Right ventricle myocardium superior (tissue), 1 donor: Measurements from ENCODE around the gene SNAPIN. TPM values are rescaled to one million over a fixed set of nuclear protein-coding genes. Genes with fewer than 3 reads are reported as not detected.
"Not testable (repeated sequence)": the region's sequence is repeated elsewhere in the genome, so short reads cannot be mapped to it uniquely, and the experiment has no call there.

Experiments
- ATAC-seq: fragments of 200-7000 bp; cut with Tn5 transposase; one replicate; pipeline ENCODE4 v1.9.1; 2020; ENCODE audit warnings: mild to moderate bottlenecking; ENCODE audit not compliant: poor library complexity
- DNase-seq: peaks from one replicate; pipeline ENCODE4 v3.0.0-alpha.2; 2020
- intact Hi-C: fragments of 100-400 bp; cut with DNase I; formaldehyde crosslinking; loops from one replicate; pipeline ENCODE4 v1.11.2; 2022
- total RNA-seq: library from RNA; stranded (reverse); fragmentation: NEBNext Ultra II Directional; extraction: Animal tissue kit (Norgen Biotek cat#: 25700); gene quantifications from one replicate; pipeline ENCODE4 v1.2.1, GENCODE V29; 2021
- donor health status: DM: no; HTN: yes; CAD: no; lungs with severe emphysema.

The SNAPIN gene
- total RNA-seq, 1 donor from 2014 or later, result 57.2 TPM

DNA sequence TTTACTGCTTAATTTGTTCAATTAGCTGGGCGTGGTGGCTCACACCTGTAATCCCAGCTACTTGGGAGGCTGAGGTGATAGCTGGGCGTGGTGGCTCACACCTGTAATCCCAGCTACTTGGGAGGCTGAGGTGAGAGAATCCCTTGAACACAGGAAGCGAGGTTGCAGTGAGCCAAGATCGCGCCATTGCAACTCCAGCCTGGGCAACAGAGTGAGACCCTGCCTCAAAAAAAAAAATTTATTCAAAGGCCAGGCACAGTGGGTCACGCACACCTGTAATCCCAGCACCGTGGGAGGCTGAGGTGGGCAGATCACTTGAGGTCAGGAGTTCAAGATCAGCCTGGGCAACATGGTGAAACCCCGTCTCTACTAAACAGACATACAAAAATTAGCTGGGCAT is 10.2 kb downstream of the SNAPIN start:
- intact Hi-C loops, result loop anchor here (10.0 kb wide), 1 partner anchor 94 kb away; no protein-coding TSS in a partner anchor
- ATAC-seq, result not testable (repeated sequence)
- peak; percentile 26 for DNase-seq

DNA sequence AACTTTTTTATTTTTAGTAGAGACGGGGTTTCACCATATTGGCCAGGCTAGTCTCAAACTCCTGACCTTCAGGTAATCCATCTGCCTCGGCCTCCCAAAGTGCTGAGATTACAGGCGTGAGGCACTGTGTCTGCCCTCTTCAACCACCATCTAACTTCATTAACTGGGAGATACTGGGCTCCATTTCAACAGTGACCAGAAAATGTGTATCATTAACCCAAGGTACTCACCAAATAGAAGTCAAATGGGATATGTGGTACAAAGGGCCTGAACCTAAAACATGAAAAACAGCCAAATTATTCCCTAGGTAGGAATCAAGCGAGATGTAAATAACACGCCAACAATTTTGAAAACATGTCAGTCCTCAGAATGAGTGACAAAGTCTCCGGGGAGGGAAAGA is 11.1 kb downstream of the SNAPIN start:
- intact Hi-C loops, result loop anchor here (10.0 kb wide), 1 partner anchor 95 kb away; no protein-coding TSS in a partner anchor
- no peak for ATAC-seq
- peak; percentile 6 for DNase-seq

DNA sequence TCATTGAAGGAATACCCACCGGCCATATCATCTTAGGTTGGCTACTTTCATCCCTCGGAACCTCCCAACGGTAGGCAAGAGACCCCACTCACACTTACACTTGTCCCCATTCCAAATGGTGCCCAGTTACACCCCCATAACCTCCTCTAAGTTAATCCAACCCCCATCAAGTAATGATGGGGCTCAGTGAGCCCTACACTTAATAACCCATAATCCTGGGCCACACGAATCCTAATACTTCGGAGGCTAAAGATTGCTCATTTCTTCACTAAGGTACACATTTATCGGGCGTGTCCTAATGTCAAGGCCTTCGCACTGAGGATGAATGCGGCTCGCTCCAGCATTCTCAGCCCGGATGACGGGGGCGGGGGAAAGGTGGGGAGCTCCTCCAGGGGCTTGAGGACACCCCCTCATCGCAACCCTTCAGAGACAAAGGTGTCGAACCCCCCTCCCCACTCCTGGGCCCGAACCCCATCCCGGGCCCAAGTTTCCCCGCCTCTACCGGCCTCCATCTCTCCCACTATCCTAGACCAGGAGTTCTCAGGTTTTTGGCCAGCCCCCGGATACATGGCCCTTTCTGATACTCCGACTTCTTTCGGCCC is 11.9 kb downstream of the SNAPIN start:
- intact Hi-C loops, result no loop called here
- DNase-seq (no peak), ATAC-seq (peak; percentile 19)

DNA sequence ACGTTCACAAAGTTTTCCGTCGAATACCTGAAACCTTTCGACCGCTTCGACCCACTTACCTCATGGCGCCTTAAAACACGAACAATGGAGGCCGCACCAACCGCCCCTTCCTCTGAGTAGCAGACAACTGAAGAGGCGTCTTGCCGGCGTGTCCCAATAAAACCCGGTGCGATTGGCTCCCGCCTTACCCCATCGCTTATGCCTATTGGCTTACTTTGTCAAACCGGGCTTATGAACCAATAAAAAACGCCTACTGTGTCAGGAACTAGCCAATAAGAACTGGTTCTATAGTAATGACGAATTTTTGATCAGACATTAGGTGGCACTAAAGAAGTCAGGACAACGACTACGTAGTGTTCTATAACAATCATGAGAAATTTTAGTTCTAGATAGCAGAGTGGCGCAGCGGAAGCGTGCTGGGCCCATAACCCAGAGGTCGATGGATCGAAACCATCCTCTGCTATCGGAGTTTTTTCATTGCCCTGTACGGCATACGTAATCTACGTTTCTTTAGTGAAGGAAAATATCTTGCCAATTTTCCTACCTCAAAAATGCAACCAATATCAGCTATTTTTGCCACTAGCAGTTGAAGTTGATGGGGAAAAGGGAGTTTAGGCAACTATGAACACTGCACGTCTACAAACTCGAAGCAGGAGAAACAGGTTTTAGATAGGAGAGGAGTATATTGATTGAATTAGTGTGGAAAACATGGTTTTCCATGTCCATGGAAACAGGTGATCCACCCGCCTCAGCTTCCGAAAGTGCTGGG is 12.5 kb downstream of the SNAPIN start, which contains the start of gene ILF2:
ILF2 (minus strand) TSS at position 135 of the 769 bp plus-strand sequence; CDS start at position 64, 71 bp downstream.
- intact Hi-C loops, result no loop called here
- DNase-seq (peak; percentile 98), ATAC-seq (peak; percentile 96)

DNA sequence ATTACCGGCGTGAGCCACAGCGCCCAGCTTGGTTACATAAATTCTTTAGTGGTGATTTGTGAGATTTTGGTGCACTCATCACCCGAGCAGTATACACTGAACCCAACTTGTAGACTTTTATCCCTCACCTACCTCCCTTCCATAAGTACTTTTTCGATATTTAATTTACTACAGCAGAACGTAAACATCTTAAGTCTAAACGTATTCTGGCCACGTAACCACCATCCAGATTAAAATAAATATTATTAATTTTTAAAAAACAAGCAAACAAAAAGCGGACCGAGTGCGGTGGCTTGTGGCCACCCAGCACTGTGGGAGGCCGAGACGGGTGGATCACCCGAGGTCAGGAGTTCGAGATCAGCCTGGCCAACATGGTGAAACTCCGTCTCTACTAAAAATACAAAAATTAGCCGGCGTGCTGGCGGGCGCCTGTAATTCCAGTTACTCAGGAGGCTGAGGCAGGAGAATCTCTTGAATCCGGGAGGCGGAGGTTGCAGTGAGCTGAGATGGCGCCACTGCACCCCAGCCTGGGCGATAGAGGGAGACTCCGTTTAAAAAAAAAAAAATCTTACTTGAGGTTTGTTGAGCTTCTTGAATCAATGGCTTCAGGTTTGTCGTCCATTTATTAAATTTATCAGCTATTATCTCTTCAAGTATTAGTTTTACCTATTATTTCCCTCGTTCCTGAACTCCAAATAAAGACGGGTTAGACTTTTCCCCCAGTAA is 13.3 kb downstream of the SNAPIN start:
- peak; percentile 32 for ATAC-seq
- DNase-seq, result peak; percentile 57

DNA sequence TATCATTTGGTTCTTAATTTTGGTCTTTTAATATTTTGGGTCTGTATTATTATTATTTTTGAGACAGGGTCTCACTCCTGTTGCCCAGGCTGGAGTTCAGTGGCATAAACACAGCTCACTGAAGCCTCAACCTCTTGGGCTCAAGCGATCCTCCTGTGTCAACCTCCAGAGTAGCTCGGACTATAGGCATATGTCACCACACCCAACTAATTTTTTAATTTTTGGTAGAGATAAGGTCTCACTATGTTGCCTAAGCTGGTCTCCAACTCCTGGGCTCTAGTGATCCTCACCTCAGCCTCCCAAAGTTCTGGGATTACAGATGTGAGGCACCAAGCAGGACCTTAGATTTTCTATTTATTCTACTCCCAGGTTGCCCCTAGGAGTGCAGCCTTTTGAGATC is 15.0 kb downstream of the SNAPIN start:
- DNase-seq, result no peak
- ATAC-seq, result no peak
- intact Hi-C loops, result no loop called here

More for the DNA sequence above, 13.3 kb downstream of the SNAPIN start:
- intact Hi-C loops, result not testable (repeated sequence)

DNA sequence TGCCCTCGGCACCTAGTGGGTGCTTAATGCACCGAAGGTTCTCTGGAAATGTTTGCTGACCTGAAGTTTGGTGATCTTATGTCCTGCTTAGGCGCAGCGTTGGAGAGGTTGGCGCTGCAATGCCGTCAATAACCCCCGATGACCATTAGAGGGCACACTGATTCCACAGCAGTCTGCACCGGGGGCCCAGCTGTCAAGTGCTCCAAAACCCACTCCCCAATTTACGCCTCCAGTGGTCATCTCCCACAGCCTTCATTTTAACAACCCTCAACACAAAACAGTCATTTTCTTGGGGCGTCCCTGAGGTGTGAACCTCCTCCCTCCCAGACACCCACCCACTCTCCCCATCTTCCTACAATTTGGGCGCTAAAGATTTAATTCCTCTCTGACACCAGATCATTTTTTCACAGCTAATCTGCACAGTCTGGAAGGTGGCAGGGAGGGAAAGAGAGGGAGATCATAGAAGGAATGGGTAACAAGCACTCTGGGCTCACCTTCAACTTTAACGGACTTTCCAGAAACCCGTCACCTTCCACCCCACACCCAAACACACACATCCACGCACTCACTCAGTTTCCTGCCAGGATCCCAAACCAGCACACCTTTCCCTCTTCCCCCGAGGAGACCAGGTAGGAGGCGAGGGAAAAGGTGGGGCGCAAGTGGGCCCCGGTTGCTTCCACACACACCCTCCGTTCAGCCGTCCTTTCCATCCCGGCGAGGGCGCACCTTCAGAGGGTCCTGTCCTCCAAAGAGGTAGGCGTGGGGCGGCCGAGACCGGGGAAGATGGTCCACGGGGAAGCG is 19.4 kb downstream of the SNAPIN start:
- intact Hi-C loops, result loop anchor here (2.0 to 5.0 kb wide), 3 partner anchors 71 to 309 kb away; partner anchors contain the start of gene RAB13
- ATAC-seq (peak; percentile 80), DNase-seq (peak; percentile 67)

DNA sequence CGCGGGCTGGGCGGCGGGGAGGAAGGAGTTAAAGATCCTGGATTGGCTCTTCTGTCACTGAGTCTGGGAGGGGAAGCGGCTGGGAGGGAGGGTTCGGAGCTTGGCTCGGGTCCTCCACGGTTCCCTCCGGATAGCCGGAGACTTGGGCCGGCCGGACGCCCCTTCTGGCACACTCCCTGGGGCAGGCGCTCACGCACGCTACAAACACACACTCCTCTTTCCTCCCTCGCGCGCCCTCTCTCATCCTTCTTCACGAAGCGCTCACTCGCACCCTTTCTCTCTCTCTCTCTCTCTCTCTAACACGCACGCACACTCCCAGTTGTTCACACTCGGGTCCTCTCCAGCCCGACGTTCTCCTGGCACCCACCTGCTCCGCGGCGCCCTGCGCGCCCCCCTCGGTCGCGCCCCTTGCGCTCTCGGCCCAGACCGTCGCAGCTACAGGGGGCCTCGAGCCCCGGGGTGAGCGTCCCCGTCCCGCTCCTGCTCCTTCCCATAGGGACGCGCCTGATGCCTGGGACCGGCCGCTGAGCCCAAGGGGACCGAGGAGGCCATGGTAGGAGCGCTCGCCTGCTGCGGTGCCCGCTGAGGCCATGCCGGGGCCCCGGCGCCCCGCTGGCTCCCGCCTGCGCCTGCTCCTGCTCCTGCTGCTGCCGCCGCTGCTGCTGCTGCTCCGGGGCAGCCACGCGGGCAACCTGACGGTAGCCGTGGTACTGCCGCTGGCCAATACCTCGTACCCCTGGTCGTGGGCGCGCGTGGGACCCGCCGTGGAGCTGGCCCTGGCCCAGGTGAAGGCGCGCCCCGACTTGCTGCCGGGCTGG is 20.2 kb downstream of the SNAPIN start, which contains the start of gene NPR1:
NPR1 (plus strand) TSS at position 170 of the 818 bp plus-strand sequence; CDS start at position 591, 421 bp downstream.
- intact Hi-C loops, result loop anchor here (2.0 to 5.0 kb wide), 3 partner anchors 70 to 309 kb away; partner anchors contain the start of gene RAB13
- ATAC-seq (peak; percentile 81), DNase-seq (peak; percentile 82)

DNA sequence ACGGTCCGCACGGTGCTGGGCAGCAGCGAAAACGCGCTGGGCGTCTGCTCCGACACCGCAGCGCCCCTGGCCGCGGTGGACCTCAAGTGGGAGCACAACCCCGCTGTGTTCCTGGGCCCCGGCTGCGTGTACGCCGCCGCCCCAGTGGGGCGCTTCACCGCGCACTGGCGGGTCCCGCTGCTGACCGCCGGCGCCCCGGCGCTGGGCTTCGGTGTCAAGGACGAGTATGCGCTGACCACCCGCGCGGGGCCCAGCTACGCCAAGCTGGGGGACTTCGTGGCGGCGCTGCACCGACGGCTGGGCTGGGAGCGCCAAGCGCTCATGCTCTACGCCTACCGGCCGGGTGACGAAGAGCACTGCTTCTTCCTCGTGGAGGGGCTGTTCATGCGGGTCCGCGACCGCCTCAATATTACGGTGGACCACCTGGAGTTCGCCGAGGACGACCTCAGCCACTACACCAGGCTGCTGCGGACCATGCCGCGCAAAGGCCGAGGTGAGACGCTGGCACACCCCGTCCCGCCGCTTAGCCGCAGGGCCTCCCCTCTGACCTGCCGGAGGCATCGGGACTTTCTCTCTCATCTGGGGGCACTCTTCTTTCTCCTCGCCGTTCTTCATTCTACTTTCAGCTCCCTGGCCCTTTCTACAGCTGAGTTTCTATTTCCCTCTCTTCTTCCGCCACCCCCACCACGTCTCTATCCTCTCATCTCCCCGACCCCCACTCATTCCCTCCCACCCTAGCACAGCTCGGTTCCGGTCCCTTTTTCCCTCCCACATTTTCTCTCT is 21.0 kb downstream of the SNAPIN start:
- ATAC-seq, result peak; percentile 58

DNA sequence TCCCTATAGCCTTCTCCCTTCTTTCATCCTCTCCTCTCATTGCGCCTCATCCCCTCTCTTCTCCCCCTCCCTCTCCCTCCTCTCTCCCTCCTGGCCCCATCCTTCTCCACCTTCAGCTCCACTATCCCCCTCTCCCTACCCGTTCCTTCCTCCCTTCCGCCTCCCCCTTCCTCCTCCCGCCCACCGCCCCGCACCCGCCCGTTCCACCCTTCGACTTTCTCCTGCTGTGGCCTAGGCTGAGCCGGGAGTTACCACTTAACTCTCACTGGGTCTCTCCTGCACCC is 21.6 kb downstream of the SNAPIN start:
- ATAC-seq (no peak), DNase-seq (no peak)
- intact Hi-C loops, result loop anchor here (5.0 kb wide), 1 partner anchor 92 kb away; no protein-coding TSS in a partner anchor

More for the DNA sequence above, 21.0 kb downstream of the SNAPIN start:
- peak; percentile 51 for DNase-seq
- intact Hi-C loops, result loop anchor here (2.0 to 5.0 kb wide), 4 partner anchors 69 to 308 kb away; partner anchors contain the start of gene RAB13

DNA sequence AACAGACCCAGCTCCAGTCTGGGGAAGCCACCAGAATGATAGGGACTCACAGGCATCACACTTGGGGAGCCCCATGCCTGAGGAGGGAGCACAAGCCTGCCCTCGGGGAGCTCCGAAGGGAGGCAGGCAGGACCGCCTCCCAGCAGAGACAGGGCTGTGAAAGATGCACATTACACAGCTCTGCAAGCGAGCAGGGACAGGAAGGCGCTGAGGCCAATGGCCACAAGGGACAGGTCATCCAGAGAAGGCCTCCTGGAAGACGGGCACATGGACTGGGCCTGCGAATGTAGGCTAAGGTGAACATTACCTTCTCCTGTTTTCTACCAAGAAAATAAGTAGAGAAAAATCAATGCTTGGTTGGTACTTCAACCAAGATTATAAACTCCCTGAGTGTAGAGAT is 24.2 kb downstream of the SNAPIN start:
- ATAC-seq (no peak), DNase-seq (no peak)
- intact Hi-C loops, result loop anchor here (5.0 kb wide), 1 partner anchor 90 kb away; no protein-coding TSS in a partner anchor

DNA sequence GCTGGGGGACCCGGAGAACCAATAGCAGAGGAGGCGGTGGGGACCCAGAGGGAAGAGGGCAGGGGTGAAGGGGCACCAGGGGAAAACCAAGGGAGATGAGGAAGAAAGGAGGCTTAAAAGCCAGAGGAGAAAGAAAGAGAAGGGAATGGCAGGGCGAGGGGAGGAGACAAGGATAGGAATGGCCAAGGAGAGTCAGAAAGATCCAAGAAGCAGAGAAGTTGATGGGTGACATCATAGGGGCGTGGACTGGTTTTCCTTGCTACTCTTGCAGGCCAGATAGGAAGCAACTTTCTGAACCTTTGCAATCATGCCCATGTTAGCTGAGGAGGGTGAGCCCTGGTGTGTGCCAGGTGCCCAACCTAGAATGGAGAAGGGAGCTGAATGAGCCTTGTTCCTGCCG is 25.4 kb downstream of the SNAPIN start:
- ATAC-seq (no peak), DNase-seq (no peak)
- intact Hi-C loops, result loop anchor here (5.0 kb wide), 1 partner anchor 88 kb away; no protein-coding TSS in a partner anchor

DNA sequence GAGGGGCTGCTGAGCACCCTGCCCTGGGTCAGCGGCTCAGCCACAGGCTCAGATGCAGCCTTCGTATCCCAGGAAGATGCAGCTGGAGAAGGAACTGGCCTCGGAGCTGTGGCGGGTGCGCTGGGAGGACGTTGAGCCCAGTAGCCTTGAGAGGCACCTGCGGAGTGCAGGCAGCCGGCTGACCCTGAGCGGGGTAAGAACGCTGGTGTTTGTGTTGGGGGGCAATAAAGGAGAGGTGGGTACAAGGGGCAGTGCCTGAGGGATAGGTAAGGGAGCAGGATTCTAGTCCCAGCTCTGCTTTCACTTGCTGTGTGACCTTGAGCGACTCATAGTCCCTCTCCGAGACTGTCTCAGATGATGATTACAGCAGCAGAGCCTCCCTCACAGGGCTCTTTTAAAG is 26.4 kb downstream of the SNAPIN start:
- intact Hi-C loops, result loop anchor here (5.0 kb wide), 1 partner anchor 87 kb away; no protein-coding TSS in a partner anchor
- ATAC-seq (no peak), DNase-seq (no peak)

DNA sequence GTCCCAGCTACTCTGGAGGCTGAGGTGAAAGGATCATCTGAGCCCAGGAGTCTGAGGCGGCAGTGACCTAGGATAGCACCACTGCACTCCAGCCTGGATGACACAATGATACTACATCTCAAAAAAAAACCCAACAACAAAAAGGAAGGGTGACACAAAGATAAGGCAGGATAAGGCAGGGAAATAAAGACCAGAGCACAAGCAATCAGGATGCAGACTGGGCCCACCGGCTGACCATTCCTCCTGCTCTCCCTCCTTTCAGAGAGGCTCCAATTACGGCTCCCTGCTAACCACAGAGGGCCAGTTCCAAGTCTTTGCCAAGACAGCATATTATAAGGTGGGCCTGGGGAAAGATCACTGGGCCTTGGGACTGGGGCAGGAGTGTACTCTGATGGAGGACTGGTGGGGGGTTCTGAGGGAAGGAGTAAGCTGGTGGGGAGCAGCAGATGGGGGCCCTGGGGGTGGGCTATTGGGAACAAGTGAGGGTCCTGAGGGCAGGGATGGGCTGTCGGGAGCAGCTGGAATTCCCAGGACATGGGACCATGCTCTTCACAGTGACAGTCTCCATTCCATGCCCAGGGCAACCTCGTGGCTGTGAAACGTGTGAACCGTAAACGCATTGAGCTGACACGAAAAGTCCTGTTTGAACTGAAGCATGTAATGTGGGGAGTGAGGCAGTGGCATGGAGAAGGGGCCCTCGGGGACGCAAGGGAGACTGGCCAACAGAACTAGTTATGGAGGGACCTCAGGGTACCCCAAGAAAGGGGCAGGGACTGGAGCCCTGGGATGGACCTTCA is 27.2 kb downstream of the SNAPIN start:
- no peak for ATAC-seq
- DNase-seq, result no peak
- intact Hi-C loops, result no loop called here

DNA sequence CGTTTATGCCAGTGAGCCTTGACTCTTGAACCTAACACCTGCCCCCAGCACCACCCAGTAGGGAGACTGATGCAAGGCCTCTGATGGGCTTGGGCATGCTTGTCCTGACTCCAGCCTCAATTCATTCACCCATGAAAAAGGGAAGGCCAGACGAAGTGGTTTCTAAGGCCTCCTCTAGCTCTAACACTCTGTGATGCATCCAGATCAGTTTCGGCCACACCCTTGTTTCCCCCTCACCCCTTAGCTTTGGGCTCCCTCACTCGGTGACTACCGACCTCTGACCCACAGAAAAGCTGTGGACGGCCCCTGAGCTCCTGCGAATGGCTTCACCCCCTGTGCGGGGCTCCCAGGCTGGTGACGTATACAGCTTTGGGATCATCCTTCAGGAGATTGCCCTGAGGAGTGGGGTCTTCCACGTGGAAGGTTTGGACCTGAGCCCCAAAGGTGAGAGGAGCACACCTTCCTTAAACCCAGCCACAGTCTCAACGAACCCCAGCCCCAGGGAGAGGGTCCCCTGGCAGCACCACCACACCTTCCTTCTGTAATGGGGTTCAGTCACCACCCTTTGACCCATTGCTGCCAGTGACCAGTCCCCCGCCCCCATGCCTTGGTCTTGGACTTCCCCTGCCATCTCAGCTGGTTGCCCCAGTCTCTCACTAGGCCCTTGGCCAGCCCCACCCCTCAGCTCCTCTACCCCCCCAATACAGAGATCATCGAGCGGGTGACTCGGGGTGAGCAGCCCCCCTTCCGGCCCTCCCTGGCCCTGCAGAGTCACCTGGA is 29.0 kb downstream of the SNAPIN start:
- ATAC-seq (no peak), DNase-seq (no peak)
- intact Hi-C loops, result no loop called here
